Fibroblast of lung (primary cell): Measurements from ENCODE around the gene IREB2. TPM values are rescaled to one million over a fixed set of nuclear protein-coding genes. Genes with fewer than 3 reads are reported as not detected.

ENCODE experiments used
- DNase-seq, 2 donors: peaks; one replicate each; pipeline versions ENCODE4 v3.0.0 to v3.0.0-alpha.2; 2010; ENCODE audit warnings: low read depth in 2 of 2
- H2AFZ ChIP-seq: 2 replicates; pipeline ENCODE4 v1.5.1; 2012; ENCODE audit warnings: low read length, control low read depth, inconsistent platforms
- H3K27ac ChIP-seq: 2 replicates; pipeline ENCODE4 v1.5.1; 2011; ENCODE audit warnings: low read length, control low read depth; ENCODE audit not compliant: insufficient read depth
- H3K27me3 ChIP-seq: 2 replicates; pipeline ENCODE4 v1.5.1; 2011; ENCODE audit warnings: mild to moderate bottlenecking, low read length; ENCODE audit not compliant: control insufficient read depth, insufficient read depth
- H3K36me3 ChIP-seq: 2 replicates; pipeline ENCODE4 v1.5.1; 2011; ENCODE audit warnings: low read length; ENCODE audit not compliant: control insufficient read depth, insufficient read depth
- H3K4me1 ChIP-seq: 2 replicates; pipeline ENCODE4 v1.5.1; 2011; ENCODE audit warnings: low read length; ENCODE audit not compliant: control insufficient read depth, insufficient read depth; ENCODE audit errors: extremely low read depth
- H3K4me2 ChIP-seq: 2 replicates; pipeline ENCODE4 v1.5.1; 2011; ENCODE audit warnings: low read length, control low read depth; ENCODE audit not compliant: insufficient read depth; ENCODE audit errors: extremely low read depth
- H3K4me3 ChIP-seq, 4 experiments: fragments of 200-600 bp in 1 of 4; sonication (generic) in 1 of 4; replicated peaks in 1 of 4; 2 replicates each; pipeline ENCODE4 v1.5.1; 2011 to 2016; ENCODE audit warnings: low read length in 4 of 4, low read depth in 3 of 4, mild to moderate bottlenecking in 3 of 4, control low read depth in 2 of 4, inconsistent platforms in 1 of 4, mixed read lengths in 1 of 4; ENCODE audit not compliant: insufficient read depth in 1 of 4; ENCODE audit errors: control extremely low read depth in 1 of 4
- H3K79me2 ChIP-seq: 2 replicates; pipeline ENCODE4 v1.5.1; 2012; ENCODE audit warnings: mild to moderate bottlenecking, low read length, inconsistent platforms; ENCODE audit not compliant: control insufficient read depth, insufficient read depth
- H3K9ac ChIP-seq: 2 replicates; pipeline ENCODE4 v1.5.1; 2011; ENCODE audit warnings: mild to moderate bottlenecking, low read length, control low read depth; ENCODE audit not compliant: insufficient read depth
- H3K9me3 ChIP-seq: 2 replicates; pipeline ENCODE4 v1.5.1; 2012; ENCODE audit warnings: low read depth, low read length; ENCODE audit not compliant: control insufficient read depth, insufficient read depth
- H4K20me1 ChIP-seq: 2 replicates; pipeline ENCODE4 v1.5.1; 2011; ENCODE audit warnings: low read length; ENCODE audit not compliant: control insufficient read depth, insufficient read depth; ENCODE audit errors: extremely low read depth
- EZH2 ChIP-seq: IDR thresholded peaks from 2 replicates; pipeline ENCODE4 v1.5.1; 2012; ENCODE audit warnings: low read length, control low read depth, mild to moderate bottlenecking; ENCODE audit errors: missing control alignments
- polyA plus RNA-seq, 2 donors: library from polyadenylated mRNA; depleted of rRNA in 1 of 2; stranded (reverse) in 1 of 2; unstranded in 1 of 2; fragments of >200 nt; gene quantifications; 2 replicates each; pipeline ENCODE4 v1.2.1, GENCODE V29; 2011 to 2012; ENCODE audit warnings: missing spikeins in 1 of 2
- total RNA-seq: library from RNA; depleted of rRNA; stranded (reverse); fragments of >200 nt; gene quantifications from 2 replicates; pipeline ENCODE4 v1.2.1, GENCODE V29; 2014
- TF ChIP-seq, protein P1 (sequence below), 2 donors: IDR thresholded peaks in 1 of 2; conservative IDR thresholded peaks in 1 of 2; 1 replicate in 1 of 2; 2 replicates in 1 of 2; pipeline ENCODE4 v1.5.1; 2011 to 2012; ENCODE audit warnings: low read length in 2 of 2, control low read depth in 1 of 2, inconsistent platforms in 1 of 2, low read depth in 1 of 2, mild to moderate bottlenecking in 1 of 2

IREB2 gene
- total and polyA plus RNA-seq, 2 donors (not counting 1 experiment from before 2014, with no cell fraction given): 20.3 to 30.6 TPM

- H3K4me3 ChIP-seq: no peak overlapping the region
- TF ChIP-seq EZH2: no peak
- TF ChIP-seq, protein P1, sequence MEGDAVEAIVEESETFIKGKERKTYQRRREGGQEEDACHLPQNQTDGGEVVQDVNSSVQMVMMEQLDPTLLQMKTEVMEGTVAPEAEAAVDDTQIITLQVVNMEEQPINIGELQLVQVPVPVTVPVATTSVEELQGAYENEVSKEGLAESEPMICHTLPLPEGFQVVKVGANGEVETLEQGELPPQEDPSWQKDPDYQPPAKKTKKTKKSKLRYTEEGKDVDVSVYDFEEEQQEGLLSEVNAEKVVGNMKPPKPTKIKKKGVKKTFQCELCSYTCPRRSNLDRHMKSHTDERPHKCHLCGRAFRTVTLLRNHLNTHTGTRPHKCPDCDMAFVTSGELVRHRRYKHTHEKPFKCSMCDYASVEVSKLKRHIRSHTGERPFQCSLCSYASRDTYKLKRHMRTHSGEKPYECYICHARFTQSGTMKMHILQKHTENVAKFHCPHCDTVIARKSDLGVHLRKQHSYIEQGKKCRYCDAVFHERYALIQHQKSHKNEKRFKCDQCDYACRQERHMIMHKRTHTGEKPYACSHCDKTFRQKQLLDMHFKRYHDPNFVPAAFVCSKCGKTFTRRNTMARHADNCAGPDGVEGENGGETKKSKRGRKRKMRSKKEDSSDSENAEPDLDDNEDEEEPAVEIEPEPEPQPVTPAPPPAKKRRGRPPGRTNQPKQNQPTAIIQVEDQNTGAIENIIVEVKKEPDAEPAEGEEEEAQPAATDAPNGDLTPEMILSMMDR (conservative IDR thresholded peaks at IDR 0.05 in 1 of 2, IDR thresholded peaks at IDR 0.05 in 1 of 2; ENCODE audit: low read depth in 1 of 2, low read length in 2 of 2): no peak
- no peaks in the 10 kb centered on the region for H4K20me1 ChIP-seq
- H3K4me2 ChIP-seq: no peak overlapping the region
- H3K36me3 ChIP-seq: peaks cover 7% of the 10 kb centered on the region
- H3K27me3 ChIP-seq: no peaks in the 10 kb centered on the region
- DNase-seq: peak; percentile 39 to 51
- no peak overlapping the region for H3K9ac ChIP-seq
- no peaks in the 10 kb centered on the region for H3K79me2 ChIP-seq
- no peak overlapping the region for H3K27ac ChIP-seq
- no peaks in the 10 kb centered on the region for H3K9me3 ChIP-seq
- H2AFZ ChIP-seq: no peak overlapping the region
- no peaks in the 10 kb centered on the region for H3K4me1 ChIP-seq
These were observed 54.9 kb downstream of the IREB2 start for GRCh38 chr15:78492872-78493271.

DNA sequence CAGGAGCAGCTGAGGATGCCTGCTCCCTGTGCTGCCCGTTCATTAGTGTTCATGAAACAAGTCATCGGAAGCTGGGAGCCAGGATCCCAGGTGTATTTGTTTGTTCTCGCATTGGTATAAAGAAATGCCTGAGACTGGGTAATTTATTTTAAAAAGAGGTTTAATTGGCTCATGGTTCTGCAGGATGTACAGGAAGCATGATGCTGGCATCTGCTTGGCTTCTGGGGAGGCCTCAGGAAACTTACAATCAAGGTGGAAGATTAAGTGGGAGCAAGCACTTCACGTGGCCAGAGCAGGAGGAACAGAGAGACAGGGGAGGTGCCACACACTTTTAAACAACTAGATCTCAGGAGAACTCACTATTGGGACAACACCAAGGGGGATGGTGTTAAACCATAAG, 63.8 kb downstream of the IREB2 start:
- no peaks in the 10 kb centered on the region for H3K27me3 ChIP-seq
- no peak overlapping the region for H3K27ac ChIP-seq
- no peak overlapping the region for H3K4me3 ChIP-seq
- no peak overlapping the region for H3K9ac ChIP-seq
- no peak overlapping the region for H2AFZ ChIP-seq
- no peaks in the 10 kb centered on the region for H3K36me3 ChIP-seq
- no peaks in the 10 kb centered on the region for H3K79me2 ChIP-seq
- no peak overlapping the region for H3K4me2 ChIP-seq
- DNase-seq: no peak
- TF ChIP-seq, protein P1 (conservative IDR thresholded peaks at IDR 0.05 in 1 of 2, IDR thresholded peaks at IDR 0.05 in 1 of 2; ENCODE audit: low read depth in 1 of 2, low read length in 2 of 2): no peak
- no peak for TF ChIP-seq EZH2
- H3K9me3 ChIP-seq: no peaks in the 10 kb centered on the region
- no peaks in the 10 kb centered on the region for H3K4me1 ChIP-seq
- no peaks in the 10 kb centered on the region for H4K20me1 ChIP-seq

- no peak overlapping the region for H3K4me2 ChIP-seq
- H3K4me3 ChIP-seq: no peak overlapping the region
- TF ChIP-seq EZH2: no peak
- TF ChIP-seq, protein P1 (conservative IDR thresholded peaks at IDR 0.05 in 1 of 2, IDR thresholded peaks at IDR 0.05 in 1 of 2; ENCODE audit: low read depth in 1 of 2, low read length in 2 of 2): no peak
- H3K27ac ChIP-seq: no peak overlapping the region
- H3K4me1 ChIP-seq: no peaks in the 10 kb centered on the region
- H3K36me3 ChIP-seq: no peaks in the 10 kb centered on the region
- H4K20me1 ChIP-seq: no peaks in the 10 kb centered on the region
- no peak for DNase-seq
- H2AFZ ChIP-seq: no peak overlapping the region
- H3K27me3 ChIP-seq: no peaks in the 10 kb centered on the region
- no peaks in the 10 kb centered on the region for H3K79me2 ChIP-seq
- no peaks in the 10 kb centered on the region for H3K9me3 ChIP-seq
- H3K9ac ChIP-seq: no peak overlapping the region
These were observed 64.6 kb downstream of the IREB2 start for GRCh38 chr15:78502641-78503040.
